ENCODE results near the gene SLBP.

GRCh38 chr4:1749826-1750225, 37.7 kb upstream of the SLBP start:
- TF ChIP-seq SUZ12 (IDR thresholded peaks at IDR 0.05) = no peak
- no peak for TF ChIP-seq L3MBTL2 (conservative IDR thresholded peaks at IDR 0.05)
- TF ChIP-seq TARDBP (IDR thresholded peaks at IDR 0.05) = no peak
- TF ChIP-seq NFRKB (IDR thresholded peaks at IDR 0.05) = no peak
- no peak for TF ChIP-seq SP1 (IDR thresholded peaks at IDR 0.05)
- TF ChIP-seq BHLHE40 (IDR thresholded peaks at IDR 0.05; ENCODE audit: borderline replicate concordance) = no peak
- no peak for TF ChIP-seq ZNF384 (IDR thresholded peaks at IDR 0.05)
- no peak for TF ChIP-seq CTBP1 (IDR thresholded peaks at IDR 0.05; ENCODE audit: borderline replicate concordance)
- no peak for TF ChIP-seq FOXA1 (IDR thresholded peaks at IDR 0.05)
